OCI-LY1 (cell line): ENCODE measurements around the gene HYI.

Experiments
- EZH2 ChIP-seq: fragments of 200-600 bp; sonication (generic), shearing (Covaris generic); IDR thresholded peaks from 2 replicates; pipeline ENCODE4 v1.8.0; 2017; ENCODE audit warnings: borderline replicate concordance, mixed run types, mild to moderate bottlenecking, antibody characterized with exemption, low read length, moderate library complexity, mixed read lengths
- TF ChIP-seq, protein P1 (sequence below): fragments of 200-600 bp; sonication (generic), shearing (Covaris generic); IDR thresholded peaks from 2 replicates; pipeline ENCODE4 v1.5.1; 2017; ENCODE audit warnings: mild to moderate bottlenecking, antibody characterized with exemption, low read length, moderate library complexity, mixed read lengths

DNA sequence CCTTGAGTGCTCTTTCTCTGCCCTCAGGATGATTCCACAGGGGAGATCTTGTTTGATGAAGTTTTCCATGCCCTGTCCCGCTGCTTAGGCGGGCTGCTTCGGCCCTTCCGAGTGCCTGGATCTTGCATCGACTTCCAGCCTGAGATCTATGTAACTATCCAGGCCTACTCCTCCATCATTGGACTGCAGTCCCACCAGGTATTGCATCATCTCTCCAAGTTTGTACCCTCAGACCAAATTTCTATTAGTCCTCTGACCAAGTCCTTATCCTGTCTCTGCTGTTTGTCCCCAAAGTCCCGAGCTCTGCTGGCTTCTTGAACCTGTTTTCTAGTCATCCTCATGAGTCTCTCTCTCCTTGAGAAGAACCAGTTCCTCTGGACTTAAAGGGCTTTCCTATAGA lies 49.4 kb downstream of the HYI start:
- TF ChIP-seq, protein P1, sequence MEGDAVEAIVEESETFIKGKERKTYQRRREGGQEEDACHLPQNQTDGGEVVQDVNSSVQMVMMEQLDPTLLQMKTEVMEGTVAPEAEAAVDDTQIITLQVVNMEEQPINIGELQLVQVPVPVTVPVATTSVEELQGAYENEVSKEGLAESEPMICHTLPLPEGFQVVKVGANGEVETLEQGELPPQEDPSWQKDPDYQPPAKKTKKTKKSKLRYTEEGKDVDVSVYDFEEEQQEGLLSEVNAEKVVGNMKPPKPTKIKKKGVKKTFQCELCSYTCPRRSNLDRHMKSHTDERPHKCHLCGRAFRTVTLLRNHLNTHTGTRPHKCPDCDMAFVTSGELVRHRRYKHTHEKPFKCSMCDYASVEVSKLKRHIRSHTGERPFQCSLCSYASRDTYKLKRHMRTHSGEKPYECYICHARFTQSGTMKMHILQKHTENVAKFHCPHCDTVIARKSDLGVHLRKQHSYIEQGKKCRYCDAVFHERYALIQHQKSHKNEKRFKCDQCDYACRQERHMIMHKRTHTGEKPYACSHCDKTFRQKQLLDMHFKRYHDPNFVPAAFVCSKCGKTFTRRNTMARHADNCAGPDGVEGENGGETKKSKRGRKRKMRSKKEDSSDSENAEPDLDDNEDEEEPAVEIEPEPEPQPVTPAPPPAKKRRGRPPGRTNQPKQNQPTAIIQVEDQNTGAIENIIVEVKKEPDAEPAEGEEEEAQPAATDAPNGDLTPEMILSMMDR = no peak
- no peak for TF ChIP-seq EZH2
